C4-2B (cell line): ENCODE data around the gene SLC51A.

Source experiments
- CTCF ChIP-seq: fragments of 450-650 bp; conservative IDR thresholded peaks from 2 replicates; pipeline ENCODE4 v1.5.1; 2017; ENCODE audit warnings: mild to moderate bottlenecking
- ZFX ChIP-seq: fragments of 450-650 bp; IDR thresholded peaks from 2 replicates; pipeline ENCODE4 v1.6.1; 2017

GRCh38 chr3:196177967-196178366, 38.4 kb upstream of the SLC51A start:
- no peak for TF ChIP-seq CTCF
- no peak for TF ChIP-seq ZFX
